Vagina (tissue), 2 donors: ENCODE data around the gene GUCY2F.

Experiments
- POLR2AphosphoS5 ChIP-seq, 2 donors: sonication (generic); formaldehyde crosslinking; IDR thresholded peaks; one replicate each; pipeline ENCODE4 v1.9.0; 2017; ENCODE audit warnings: antibody characterized with exemption in 2 of 2, mild to moderate bottlenecking in 2 of 2, low read depth in 1 of 2; ENCODE audit not compliant: insufficient read depth in 1 of 2
- TF ChIP-seq, protein P1 (sequence below), 3 experiments: fragments of 450-650 bp in 2 of 3; fragments of 200-600 bp in 1 of 3; sonication (generic) in 1 of 3; IDR thresholded peaks; one replicate each; pipeline ENCODE4 v1.5.1; 2017 to 2019; ENCODE audit warnings: antibody characterized with exemption in 3 of 3, mild to moderate bottlenecking in 2 of 3, moderate library complexity in 2 of 3

DNA sequence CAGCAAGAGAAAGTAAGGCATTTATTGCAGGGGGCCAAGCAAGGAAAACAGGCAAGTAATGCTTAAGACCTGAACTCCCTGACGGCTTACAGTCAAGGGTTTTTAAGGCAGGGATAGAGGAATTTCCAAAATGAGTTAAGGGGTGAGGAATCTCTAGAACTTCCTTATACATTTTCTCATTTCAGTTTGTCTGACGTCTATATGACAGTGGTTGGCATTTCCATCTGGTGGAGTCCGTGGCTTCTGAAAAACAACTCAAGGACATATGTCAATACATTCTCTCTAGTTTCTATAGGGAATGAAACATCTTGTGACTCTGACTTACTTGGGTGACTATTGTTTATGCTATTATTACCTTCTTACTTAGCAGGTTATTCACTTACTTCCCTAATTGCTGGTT, 19.3 kb upstream of the GUCY2F start:
- TF ChIP-seq, protein P1, sequence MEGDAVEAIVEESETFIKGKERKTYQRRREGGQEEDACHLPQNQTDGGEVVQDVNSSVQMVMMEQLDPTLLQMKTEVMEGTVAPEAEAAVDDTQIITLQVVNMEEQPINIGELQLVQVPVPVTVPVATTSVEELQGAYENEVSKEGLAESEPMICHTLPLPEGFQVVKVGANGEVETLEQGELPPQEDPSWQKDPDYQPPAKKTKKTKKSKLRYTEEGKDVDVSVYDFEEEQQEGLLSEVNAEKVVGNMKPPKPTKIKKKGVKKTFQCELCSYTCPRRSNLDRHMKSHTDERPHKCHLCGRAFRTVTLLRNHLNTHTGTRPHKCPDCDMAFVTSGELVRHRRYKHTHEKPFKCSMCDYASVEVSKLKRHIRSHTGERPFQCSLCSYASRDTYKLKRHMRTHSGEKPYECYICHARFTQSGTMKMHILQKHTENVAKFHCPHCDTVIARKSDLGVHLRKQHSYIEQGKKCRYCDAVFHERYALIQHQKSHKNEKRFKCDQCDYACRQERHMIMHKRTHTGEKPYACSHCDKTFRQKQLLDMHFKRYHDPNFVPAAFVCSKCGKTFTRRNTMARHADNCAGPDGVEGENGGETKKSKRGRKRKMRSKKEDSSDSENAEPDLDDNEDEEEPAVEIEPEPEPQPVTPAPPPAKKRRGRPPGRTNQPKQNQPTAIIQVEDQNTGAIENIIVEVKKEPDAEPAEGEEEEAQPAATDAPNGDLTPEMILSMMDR (IDR thresholded peaks at IDR 0.05) = no peak
- no peak for TF ChIP-seq POLR2AphosphoS5 (IDR thresholded peaks at IDR 0.05; ENCODE audit: insufficient read depth in 1 of 2, low read depth in 1 of 2)
